ENCODE measurements around the gene TMEM256.

Gene TMEM256

GRCh38 chr17:7407082-7407481, 3.2 kb upstream of the TMEM256 start:
- DNase-seq, result no peak

- no peak for DNase-seq
Observed at GRCh38 chr17:7406235-7406825, 2.4 kb upstream of the TMEM256 start.

- no peak for DNase-seq
Observed at GRCh38 chr17:7405350-7406234, 1.7 kb upstream of the TMEM256 start.

GRCh38 chr17:7404737-7405349, 946 bp upstream of the TMEM256 start:
- no peak for DNase-seq

- no peak for DNase-seq
Observed at GRCh38 chr17:7403727-7403976, 245 bp downstream of the TMEM256 start.

GRCh38 chr17:7403043-7403726, 712 bp downstream of the TMEM256 start:
- no peak for DNase-seq

- no peak for DNase-seq
Observed at GRCh38 chr17:7398612-7399011, 5.3 kb downstream of the TMEM256 start.

- no peak for DNase-seq
Observed at GRCh38 chr17:7396147-7396546, 7.8 kb downstream of the TMEM256 start.

- DNase-seq, result peak; percentile 81
Observed at GRCh38 chr17:7394452-7395191, 9.3 kb downstream of the TMEM256 start, which contains the start of gene PLSCR3. Gene PLSCR3, minus strand, starts transcription at chr17:7394525. Its CDS starts 415 bp downstream, at chr17:7394110.

GRCh38 chr17:7393613-7394451, 10.1 kb downstream of the TMEM256 start:
- DNase-seq, result no peak

GRCh38 chr17:7392696-7393612, 10.9 kb downstream of the TMEM256 start:
- no peak for DNase-seq

GRCh38 chr17:7391307-7391706, 12.6 kb downstream of the TMEM256 start:
- DNase-seq, result no peak

GRCh38 chr17:7389924-7390910, 13.7 kb downstream of the TMEM256 start:
- no peak for DNase-seq

- no peak for DNase-seq
Observed at GRCh38 chr17:7388856-7389255, 15.0 kb downstream of the TMEM256 start.

- no peak for DNase-seq
Observed at GRCh38 chr17:7384489-7385081, 19.3 kb downstream of the TMEM256 start.

- no peak for DNase-seq
Observed at GRCh38 chr17:7383742-7384488, 20.0 kb downstream of the TMEM256 start.

GRCh38 chr17:7383371-7383741, 20.5 kb downstream of the TMEM256 start:
- DNase-seq, result no peak

GRCh38 chr17:7382901-7383300, 21.0 kb downstream of the TMEM256 start:
- DNase-seq, result no peak

Data from midbrain (tissue), 1 donor.